KG1 (cell line): ENCODE data around the gene SLC4A5.

Source experiments
- DNase-seq: peaks from one replicate; lab custom pipeline; 2025; lab: John Stamatoyannopoulos, UW

The SLC4A5 gene

GRCh38 chr2:74312913-74313312 lies 30.3 kb downstream of the SLC4A5 start:
- DNase-seq = no peak

- DNase-seq = no peak
Observed at GRCh38 chr2:74307720-74308119, 35.5 kb downstream of the SLC4A5 start.

GRCh38 chr2:74304332-74305148 lies 38.7 kb downstream of the SLC4A5 start:
- no peak for DNase-seq

GRCh38 chr2:74302865-74303264 lies 40.4 kb downstream of the SLC4A5 start:
- no peak for DNase-seq

GRCh38 chr2:74301262-74301661 lies 42.0 kb downstream of the SLC4A5 start:
- no peak for DNase-seq

GRCh38 chr2:74300506-74300905 lies 42.7 kb downstream of the SLC4A5 start:
- no peak for DNase-seq

GRCh38 chr2:74297950-74298349 lies 45.3 kb downstream of the SLC4A5 start:
- no peak for DNase-seq

GRCh38 chr2:74297391-74297790 lies 45.8 kb downstream of the SLC4A5 start:
- DNase-seq = no peak

- no peak for DNase-seq
Observed at GRCh38 chr2:74293191-74293991, 49.8 kb downstream of the SLC4A5 start.

GRCh38 chr2:74292751-74293150 lies 50.5 kb downstream of the SLC4A5 start:
- no peak for DNase-seq

- no peak for DNase-seq
Observed at GRCh38 chr2:74291886-74292621, 51.2 kb downstream of the SLC4A5 start.

GRCh38 chr2:74291218-74291544 lies 52.0 kb downstream of the SLC4A5 start:
- DNase-seq = no peak

GRCh38 chr2:74290466-74291217 lies 52.6 kb downstream of the SLC4A5 start:
- DNase-seq = no peak

GRCh38 chr2:74290066-74290465 lies 53.1 kb downstream of the SLC4A5 start:
- DNase-seq = no peak

- no peak for DNase-seq
Observed at GRCh38 chr2:74286725-74287124, 56.5 kb downstream of the SLC4A5 start.

- no peak for DNase-seq
Observed at GRCh38 chr2:74281141-74281975, 61.9 kb downstream of the SLC4A5 start.

- no peak for DNase-seq
Observed at GRCh38 chr2:74278694-74279093, 64.5 kb downstream of the SLC4A5 start.

- DNase-seq = no peak
Observed at GRCh38 chr2:74278176-74278575, 65.0 kb downstream of the SLC4A5 start.

GRCh38 chr2:74275228-74275627 lies 68.0 kb downstream of the SLC4A5 start:
- no peak for DNase-seq

GRCh38 chr2:74269667-74270066 lies 73.5 kb downstream of the SLC4A5 start:
- DNase-seq = no peak

- no peak for DNase-seq
Observed at GRCh38 chr2:74267068-74267467, 76.1 kb downstream of the SLC4A5 start.
